C4-2B (cell line): Measurements from ENCODE around the gene VIT.

Experiments
- CTCF ChIP-seq: fragments of 450-650 bp; conservative IDR thresholded peaks from 2 replicates; pipeline ENCODE4 v1.5.1; 2017; ENCODE audit warnings: mild to moderate bottlenecking
- ZFX ChIP-seq: fragments of 450-650 bp; IDR thresholded peaks from 2 replicates; pipeline ENCODE4 v1.6.1; 2017

- TF ChIP-seq CTCF (no peak), ZFX (no peak)
These were observed 41.1 kb upstream of the VIT start for GRCh38 chr2:36655453-36655852.
